ENCODE data around the gene BCAS3.

- TF ChIP-seq CTCF (IDR thresholded peaks at IDR 0.05) = no peak
- TF ChIP-seq POLR2A (IDR thresholded peaks at IDR 0.05) = no peak
Measured at GRCh38 chr17:60887614-60888028, 210.0 kb downstream of the BCAS3 start.

Measured in heart left ventricle (tissue), 13 donors.